HG02588 (cell line): ENCODE measurements around the gene CPSF6.
A peak's percentile ranks its signal among the peaks of the same experiment; 100 is the strongest.
"Not testable (repeated sequence)": the region's sequence is repeated elsewhere in the genome, so short reads cannot be mapped to it uniquely, and the experiment has no call there.

Source experiments
- ATAC-seq: cut with Tn5 transposase; IDR thresholded peaks from one replicate; pipeline ENCODE4 v1.9.1; 2021; ENCODE audit warnings: mild to moderate bottlenecking, moderate library complexity; ENCODE audit not compliant: unreplicated experiment

The CPSF6 gene, protein sequence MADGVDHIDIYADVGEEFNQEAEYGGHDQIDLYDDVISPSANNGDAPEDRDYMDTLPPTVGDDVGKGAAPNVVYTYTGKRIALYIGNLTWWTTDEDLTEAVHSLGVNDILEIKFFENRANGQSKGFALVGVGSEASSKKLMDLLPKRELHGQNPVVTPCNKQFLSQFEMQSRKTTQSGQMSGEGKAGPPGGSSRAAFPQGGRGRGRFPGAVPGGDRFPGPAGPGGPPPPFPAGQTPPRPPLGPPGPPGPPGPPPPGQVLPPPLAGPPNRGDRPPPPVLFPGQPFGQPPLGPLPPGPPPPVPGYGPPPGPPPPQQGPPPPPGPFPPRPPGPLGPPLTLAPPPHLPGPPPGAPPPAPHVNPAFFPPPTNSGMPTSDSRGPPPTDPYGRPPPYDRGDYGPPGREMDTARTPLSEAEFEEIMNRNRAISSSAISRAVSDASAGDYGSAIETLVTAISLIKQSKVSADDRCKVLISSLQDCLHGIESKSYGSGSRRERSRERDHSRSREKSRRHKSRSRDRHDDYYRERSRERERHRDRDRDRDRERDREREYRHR

DNA sequence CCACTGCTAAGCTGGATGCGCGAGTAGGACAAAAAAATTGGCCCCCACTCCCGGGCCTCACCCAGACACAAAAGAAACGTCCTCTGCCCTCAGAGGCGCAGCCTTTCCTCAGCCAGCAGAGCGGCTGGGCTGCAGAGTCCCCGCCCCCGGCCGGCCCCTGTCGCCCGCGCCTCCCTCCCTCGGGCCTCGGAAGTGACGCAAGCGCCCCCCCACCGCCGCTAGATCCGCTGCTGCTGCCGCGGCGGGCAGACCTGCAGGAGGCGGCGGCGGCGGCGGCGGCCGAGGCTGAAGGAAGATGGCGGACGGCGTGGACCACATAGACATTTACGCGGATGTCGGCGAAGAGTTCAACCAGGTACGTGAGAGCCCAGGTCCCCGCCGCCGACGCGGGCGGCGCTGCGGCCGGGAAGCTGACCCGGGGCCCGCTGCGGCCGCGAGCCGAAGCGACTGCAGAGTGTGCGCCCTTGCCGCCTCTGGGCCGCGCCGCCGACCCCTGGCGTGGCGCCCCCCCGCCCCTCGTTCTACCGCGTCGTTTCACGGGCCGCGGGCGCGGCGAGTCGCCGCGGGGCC is at the start of gene CPSF6:
Gene CPSF6, plus strand, starts transcription at position 218 of the 570 bp plus-strand sequence. Its CDS starts 78 bp downstream, at position 296.
- peak; percentile 95 for ATAC-seq

DNA sequence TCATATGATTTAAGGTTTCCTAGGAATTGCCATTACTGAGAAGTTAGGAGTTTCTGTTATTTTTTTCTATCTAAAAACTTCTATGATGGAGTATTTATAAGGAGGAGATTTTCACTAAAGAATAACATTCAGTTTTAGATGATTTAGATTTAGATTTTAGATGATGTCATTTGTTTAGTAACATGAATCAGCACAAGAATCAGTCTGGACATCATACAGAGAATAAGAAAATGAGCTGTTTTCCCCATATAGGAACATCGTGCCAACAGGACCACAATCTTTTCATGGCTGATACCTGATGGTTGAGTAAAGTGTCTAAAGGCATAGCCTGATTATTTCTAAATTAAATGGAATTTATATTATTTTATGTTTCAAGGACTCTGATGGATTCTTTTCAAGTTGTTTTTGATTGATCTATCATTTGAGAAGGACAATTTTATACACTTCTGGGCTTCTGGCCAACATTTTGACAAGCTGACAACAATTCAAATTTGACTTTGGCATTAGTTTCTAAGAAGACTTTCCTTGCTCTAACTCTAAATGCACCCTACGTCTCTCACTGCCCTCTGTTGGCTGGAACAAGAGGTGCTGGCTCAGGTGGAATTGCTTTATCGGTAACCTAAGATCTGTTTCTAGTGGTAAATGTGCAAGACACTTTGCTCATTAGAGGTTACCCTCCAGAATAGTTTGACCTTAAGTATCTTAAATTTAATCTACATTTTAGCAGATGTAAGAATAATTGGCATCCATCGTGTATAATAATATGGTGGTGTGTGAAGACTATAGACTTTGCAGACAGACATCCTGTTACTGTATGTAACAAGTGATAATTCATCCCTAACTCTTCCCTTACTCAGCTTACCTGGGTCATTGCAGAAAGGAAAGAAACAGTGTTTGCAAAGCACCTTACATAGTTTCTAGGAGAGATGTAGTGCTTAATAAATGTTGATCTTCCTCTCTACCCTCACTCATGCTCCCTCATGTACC is 42.8 kb upstream of the CPSF6 start:
- no peak for ATAC-seq

DNA sequence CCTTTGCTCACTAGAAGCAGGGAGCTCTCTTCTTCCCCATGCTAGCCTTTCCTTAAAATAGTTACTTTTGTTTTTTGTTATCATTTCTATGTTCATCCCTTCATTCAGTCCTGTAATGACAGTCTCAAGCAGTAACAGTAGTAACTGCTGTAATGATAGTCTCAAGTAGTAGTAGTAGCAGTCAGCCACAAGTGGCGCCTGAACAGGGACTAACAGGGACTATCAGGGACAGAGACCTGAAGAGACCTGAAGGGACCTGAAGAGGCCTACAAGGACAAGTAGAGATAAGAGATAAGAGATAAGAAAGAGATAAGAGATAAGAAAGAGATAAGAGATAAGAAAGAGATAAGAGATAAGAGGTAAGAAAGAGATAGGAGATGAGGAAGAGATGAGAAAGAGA is 39.4 kb upstream of the CPSF6 start:
- ATAC-seq = not testable (repeated sequence)

DNA sequence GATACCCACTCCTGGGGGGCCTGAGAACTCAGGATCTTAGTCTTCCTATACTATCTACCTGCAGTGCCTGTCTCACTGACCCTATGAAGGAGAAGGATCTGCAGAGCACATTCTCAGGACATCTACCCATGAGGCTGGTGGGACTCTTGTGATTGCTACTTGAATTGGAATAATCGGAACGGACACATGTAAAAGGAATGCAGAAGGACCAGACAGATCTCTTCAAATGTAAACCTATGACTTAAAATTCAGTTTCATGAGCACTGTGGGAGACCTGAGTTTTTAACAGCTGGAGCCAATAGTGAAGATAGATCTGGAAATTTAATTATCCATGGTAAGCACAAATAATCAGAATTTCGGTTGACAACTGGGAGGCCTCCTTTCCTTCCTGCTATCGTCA is 35.2 kb upstream of the CPSF6 start:
- ATAC-seq = no peak

DNA sequence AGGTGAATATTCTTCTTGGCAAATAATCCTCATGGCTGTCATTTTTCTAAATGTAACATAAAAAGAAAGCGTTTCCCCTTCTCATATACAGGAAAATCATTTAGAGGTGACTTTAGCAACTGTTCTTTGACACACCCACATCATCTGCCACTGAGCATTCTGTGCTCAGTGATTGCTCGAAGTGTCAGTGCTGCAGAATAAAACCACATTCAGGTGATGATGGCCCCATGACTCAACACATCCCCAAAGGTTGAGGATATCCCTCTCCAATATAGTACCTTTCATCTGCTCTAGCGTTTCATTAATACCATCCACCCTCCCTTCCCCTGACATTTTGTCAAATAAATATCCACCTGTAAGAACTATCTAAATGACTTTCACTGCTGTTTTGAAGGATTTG is 28.7 kb upstream of the CPSF6 start:
- ATAC-seq = no peak

DNA sequence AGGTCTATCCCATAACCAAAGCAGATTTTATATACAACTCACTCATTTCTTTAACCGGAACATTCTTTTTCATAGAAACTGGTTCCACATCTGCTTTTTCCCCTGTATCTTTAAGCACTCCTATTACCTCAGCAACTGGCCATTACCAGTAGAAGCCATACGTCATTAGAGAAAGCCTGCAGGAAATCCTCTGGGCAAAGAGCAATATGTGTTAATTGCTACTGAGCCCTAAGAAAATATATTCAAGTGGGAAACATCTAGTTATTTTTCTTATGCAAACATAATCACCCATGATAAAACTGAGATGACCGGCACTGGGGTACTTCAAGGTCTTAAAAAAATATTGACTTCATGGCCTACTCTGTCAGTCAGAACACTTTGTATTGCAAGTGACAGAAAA is 28.2 kb upstream of the CPSF6 start:
- no peak for ATAC-seq

DNA sequence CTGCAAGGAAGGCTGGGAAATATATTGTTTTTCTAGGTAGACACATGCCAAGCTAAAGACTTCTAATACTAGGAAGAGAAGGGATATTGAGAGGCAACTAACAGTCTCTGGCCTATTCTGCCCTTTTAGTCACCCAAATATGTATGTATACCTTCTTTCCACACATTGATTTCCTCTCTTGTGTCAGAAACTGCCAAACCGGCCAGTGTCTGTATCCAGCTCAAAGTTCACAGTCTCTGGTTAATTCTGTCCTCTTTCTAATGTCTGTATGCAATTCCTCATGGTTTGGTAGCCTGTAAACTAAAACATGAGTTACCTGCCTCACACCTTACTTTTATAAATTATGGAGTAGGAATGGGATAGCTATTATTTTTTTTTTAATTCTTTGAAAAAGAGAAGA is 25.2 kb upstream of the CPSF6 start:
- ATAC-seq = no peak

DNA sequence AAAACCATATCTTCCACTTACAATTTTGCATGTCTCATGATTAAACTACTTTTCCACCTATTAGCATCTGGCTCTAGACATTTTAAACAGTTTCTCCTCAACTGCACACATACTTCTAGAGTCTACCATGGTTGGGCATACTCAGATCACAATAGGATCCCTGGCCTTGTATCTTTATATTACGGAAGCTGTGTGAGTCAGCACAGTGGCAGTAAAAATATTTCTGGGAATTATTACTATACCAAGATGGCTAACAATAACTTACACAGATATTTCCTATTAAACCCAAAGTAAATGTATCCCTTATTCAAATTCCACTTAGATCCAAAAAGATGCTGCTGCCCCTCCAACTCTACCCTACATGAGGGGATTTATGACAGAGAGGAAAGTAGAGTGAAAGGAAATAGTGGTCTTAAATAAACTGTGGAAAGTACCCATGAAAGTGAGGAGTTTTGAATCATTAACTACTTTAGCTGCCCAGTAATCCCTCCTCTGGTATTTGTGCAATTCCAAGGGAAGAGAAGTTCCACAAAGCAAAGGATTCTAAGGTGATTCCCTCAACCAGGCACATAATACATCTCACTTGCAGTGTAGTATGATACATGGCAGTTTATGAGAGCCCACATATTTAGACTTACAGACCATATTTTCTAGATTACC is 14.0 kb upstream of the CPSF6 start:
- no peak for ATAC-seq

DNA sequence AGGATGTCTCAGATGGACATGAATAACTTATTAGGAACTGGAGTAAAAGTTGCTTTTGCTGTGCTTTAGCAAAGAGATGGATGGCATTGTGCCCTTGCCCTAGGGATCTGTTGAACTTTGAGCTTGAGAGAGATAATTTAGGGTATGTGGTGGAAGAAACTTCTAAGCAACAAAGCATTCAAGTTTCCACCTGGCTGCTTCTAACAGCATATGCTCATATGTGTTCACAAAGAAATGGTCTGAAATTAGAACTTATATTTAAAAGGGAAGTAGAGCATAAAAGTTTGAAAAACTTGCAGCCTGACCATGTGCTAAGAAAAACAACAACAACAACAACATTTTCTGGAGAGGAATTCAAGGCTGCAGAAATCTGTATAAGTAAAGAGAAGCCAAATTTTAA is 7.9 kb upstream of the CPSF6 start:
- ATAC-seq = no peak

DNA sequence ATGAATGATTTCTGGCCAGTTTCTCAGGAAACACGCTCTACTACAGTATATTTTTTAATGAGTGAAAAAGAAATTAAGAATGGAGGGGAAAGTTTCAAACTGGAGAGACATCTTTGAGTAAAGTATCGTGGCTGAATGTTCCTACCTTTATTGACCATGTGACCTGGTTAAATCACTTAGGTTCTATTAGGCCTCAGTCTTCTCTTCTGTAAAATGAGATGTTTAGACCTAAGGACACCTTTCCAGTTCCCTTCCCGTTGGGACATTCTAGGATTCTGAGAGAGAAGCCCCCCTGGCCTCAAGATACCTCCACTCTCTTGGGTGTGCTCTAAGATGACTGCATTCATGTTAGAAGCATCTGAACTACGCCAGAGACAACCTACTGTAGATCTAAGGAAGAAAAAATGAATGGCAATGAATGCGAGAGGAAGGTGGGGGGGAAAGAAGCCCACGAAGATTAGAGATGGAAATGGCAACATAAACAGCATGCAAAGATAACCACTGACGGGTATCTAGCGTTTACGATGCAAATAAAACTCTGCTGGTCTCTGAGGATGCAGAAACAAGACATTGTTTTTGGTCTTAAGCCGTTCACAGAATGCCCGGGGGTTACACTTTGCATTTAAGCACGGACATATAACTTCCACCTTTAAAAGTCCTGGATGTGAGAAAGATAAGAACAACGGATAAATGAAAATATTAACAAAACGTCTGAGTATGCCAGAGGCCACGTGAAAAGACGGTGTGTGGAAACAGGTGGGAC is 599 bp upstream of the CPSF6 start:
- ATAC-seq = no peak

DNA sequence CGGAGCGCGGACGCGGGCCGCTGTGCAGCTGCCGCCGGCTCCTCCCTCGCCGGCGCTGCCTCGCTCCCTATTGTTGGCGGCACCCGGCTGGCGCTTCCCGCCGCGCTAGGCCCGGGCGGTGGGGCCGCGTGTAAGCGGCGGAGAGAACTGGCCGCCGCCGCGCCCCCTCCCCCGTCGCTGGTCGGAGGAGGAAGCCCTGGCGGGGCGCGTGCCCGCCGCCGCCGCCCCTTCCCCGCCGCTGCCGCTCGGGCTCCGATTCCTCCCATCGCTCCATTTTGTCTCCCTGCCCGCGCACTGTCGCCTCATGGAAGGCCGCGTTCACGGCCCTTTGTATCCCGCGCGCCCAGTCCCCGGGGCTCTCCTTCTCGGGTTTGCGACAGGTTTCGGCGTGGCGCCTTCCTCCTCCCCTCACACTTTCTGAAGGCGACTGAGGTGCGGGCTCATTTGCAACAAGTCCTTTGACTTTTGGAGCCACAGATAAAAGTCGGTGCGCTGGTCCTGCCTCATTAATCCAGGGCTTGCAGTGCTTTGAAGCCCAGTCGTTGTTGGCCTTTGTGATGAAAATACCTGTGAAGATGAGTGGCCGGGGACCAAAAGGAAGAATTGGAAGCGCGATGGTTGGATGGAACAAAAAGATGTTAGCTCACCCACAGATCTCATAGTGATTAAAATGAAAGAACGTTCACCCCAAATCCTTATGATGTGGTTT is 707 bp downstream of the CPSF6 start:
- peak; percentile 31 for ATAC-seq

DNA sequence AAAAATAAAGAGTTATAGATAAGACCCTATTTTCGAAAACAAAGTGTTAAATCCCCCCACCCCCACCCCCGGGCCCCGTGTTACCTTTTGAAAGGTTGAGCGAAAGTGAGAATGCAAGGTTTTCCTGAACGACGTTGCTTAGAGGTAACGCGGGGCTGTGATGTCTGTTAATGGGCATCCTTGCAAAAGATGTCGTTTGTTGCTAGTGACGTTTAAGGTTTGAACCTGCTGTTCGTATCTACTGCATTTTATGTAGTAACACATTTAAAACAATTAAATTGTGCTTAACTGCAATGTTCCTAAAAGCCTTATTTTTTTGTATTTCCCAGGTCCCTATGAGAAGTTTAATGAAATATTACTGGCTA is 1.2 kb downstream of the CPSF6 start:
- ATAC-seq = no peak

DNA sequence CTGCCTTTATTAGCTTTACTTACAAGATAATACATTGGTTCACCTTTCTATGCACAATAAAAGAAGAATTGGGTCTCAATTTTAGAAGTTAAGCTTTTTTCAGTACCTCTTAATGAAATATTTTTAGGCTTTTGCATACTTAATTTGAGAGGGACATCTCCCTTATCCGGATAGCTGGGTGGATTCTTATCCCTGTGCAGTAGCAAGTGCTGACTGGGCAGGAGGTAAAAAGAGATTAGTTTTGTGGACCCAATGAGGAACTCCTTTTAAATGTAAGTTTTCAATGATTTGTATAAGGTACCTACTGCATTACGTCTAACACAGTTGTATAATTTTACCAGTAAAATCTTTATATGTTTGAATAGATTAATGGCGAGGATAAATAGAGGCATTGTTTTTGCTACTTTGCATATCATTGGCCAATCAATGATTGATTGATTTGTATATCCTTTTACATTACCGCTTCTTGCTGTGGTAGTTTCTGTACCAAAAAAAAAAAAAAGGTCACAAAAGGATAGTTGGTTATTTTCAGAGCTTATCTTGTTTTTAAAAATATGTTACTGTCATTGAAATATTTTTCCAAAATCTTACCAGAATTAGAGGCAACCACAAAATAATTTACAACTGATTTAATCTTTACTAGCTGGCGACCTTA is 2.2 kb downstream of the CPSF6 start:
- no peak for ATAC-seq

DNA sequence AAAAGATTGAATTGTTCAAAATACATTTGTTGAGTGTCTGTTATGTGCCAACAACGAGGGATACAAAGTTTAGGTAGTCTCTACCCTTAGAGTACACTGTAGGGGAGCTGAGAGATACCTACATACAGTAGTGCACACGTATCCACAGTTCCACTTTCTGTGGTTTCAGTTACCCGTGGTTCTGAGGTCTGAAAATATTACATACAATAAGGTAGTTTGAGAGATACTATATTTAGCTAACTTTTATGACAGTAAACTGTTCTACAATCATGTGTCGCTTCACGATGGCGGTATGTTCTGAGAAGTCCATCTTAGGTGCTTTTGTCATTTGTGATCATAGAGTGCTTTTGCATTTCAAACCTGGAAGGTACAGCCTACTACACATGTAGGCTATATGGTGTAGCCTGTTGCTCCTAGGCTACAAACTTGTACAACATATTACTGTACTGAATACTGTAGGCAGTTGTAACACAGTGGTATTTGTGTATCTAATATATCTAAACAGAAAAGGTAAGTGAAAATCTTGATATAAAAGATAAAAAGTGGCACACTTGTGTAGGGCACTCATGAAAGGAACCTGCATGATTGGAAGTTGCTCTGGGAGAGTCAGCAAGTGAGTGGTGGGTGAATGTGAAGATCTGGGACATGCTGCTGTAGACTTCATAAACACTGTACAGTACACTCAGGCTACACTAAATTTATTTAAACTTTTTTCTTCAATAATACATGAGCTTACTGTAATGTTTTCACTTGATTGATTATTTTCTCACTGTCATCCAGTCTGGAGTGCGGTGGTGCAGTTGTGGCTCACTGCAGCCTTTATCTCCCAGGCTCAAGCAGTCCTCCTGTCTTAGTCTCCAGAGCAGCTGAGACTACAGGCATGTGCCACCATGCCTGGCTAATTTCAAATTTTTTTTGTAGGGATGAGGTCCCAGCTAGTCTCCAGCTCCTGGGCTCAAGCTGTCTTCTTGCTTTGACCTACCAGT is 4.0 kb downstream of the CPSF6 start:
- ATAC-seq = peak; percentile 28

DNA sequence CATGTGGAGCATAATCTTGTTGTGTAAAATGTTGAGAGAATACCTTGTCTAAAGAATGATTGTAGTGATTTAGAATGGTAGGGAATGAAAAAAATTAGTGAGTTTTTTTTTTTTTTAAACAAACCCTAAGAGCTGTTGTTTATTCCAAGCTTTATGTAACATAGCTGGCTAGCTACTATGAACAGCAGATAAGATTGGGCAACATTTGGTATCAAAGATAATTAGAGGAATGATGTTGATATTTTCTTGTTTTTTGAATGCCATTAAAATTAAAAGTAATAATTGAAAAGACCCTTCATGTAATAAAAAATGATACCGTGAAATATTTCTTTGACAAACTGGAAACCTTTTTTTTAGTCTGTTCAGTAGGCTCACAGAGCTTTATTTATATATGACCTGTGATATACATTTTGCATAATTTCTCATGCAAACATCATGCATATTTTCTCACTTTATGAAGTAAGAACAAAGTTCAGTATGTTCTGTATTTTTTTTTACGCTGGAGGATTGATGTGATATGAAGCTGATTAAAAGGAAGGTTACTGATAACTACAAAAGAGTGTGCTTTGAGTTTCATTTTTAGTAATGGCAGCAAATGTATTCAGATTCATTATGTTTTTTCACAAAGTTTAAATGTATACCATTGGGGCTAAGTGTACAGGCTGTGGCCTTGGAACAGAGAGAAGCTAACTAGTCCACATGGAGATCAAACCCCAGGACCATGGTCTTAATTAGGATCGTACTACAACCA is 8.1 kb downstream of the CPSF6 start:
- no peak for ATAC-seq

DNA sequence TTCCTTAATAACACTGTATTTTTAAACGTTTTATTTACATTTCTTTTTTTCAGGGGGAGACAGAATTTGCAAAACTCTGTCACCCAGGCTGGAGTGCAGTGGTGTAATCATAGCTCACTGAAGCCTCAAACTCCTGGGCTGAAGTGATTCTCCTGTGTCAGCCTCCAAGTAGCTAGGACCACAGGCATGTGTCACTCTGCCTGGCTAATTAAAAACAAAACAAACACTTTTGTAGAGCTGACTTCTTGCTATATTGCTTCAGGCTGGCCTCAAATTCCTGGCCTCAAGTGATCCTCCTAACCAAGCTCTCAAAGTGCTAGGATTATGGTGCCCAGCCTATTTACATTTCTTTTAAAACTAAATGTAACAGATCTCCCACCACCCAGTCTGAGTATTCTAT is 12.7 kb downstream of the CPSF6 start:
- no peak for ATAC-seq

DNA sequence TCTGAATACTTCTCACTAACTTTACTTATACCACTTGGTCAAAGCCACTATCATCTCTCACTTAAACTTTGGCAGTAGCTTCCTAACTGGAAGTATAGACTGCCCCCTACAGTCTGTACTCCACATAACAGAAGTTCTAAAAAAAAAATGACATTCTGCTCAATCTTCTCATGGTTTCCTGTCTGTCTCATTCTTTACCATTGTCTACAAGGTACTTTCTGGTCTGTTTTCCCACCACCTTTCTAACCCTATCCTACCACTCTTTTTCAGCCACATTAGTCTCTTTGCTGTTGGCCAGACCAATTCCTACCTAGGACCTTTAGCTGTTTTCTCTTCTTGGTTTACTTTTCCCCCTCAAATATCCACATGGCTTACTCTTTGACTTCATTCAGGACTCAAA is 14.7 kb downstream of the CPSF6 start:
- ATAC-seq = no peak
